SIG-M5 (cell line): ENCODE data around the gene KPNA1.

Experiments
- DNase-seq: peaks from one replicate; lab custom pipeline; 2025; lab: John Stamatoyannopoulos, UW

The KPNA1 gene

GRCh38 chr3:122514123-122515019 lies at the start of gene KPNA1:
KPNA1 (minus strand) TSS chr3:122514939; CDS start chr3:122496565, 18,374 bp downstream.
- peak; percentile 55 for DNase-seq

- DNase-seq = no peak
Observed at GRCh38 chr3:122564155-122564912, 49.6 kb upstream of the KPNA1 start, which contains the start of the genes DTX3L and PARP9. DTX3L (plus strand) TSS chr3:122564338; CDS start chr3:122564427, 89 bp downstream. PARP9 (minus strand) TSS chr3:122564300; CDS start chr3:122559620, 4,680 bp downstream.

- no peak for DNase-seq
Observed at GRCh38 chr3:122563717-122564025, 48.9 kb upstream of the KPNA1 start.

GRCh38 chr3:122562923-122563716 lies 48.4 kb upstream of the KPNA1 start:
- DNase-seq = no peak

GRCh38 chr3:122560680-122561079 lies 45.9 kb upstream of the KPNA1 start:
- no peak for DNase-seq

DNA sequence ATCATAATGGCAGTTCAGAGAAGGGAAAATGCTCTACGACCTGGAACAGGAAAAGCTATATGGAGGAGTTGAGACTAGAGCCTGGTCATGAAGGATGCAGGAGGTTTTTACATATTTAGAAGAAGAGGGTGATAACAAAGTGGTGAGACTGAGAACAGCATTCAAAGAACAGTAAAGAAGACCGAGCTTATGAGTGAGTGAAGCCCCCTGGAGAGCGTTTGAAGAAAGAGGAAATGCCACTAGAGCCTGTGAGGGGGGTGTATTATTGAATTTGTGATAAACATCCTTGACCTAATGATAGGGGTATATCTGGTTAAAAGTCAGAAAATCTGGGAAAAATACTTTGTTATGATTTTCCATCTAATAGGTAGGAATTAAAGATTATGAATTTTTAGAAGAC lies 45.2 kb upstream of the KPNA1 start:
- DNase-seq = no peak

GRCh38 chr3:122558605-122559004 lies 43.9 kb upstream of the KPNA1 start:
- DNase-seq = no peak

GRCh38 chr3:122557356-122557755 lies 42.6 kb upstream of the KPNA1 start:
- DNase-seq = no peak

DNA sequence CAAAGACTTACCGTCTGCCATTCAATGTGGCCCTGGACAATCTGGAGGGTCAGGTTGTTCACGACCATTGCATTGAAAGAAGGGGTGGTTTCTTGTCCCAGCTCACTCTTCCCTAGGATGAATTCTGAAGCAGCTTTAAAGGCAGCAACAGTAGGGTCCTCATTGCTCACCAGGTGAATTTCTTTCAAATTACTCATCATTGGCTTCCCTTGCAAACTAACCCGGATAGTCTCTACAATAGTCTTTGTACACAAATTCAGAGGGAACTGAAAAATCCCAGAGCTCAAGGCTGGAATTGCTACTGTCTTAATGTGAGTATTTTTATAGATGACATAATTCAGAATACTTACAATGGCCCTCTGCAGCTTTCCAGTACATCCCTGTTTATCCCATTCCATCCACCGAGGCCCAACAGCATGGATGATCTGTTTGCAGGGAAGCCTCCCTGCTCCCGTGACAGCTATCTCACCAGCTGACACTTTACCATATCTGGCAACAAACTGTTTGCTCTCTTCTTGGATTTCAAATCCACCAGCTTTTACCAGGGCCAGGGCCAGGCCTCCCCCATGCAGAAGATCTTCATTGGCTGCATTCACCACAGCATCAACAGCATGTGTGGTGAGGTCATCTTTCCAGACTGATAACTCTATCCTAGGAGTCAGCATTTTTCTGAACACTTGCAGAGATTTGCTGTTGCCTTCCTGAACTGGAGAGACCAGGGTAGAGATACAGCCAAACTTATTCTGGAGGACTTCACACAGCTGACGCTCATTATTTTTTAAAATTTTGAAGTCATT lies 40.7 kb upstream of the KPNA1 start:
- DNase-seq = no peak

- DNase-seq = no peak
Observed at GRCh38 chr3:122553171-122553570, 38.4 kb upstream of the KPNA1 start.

DNA sequence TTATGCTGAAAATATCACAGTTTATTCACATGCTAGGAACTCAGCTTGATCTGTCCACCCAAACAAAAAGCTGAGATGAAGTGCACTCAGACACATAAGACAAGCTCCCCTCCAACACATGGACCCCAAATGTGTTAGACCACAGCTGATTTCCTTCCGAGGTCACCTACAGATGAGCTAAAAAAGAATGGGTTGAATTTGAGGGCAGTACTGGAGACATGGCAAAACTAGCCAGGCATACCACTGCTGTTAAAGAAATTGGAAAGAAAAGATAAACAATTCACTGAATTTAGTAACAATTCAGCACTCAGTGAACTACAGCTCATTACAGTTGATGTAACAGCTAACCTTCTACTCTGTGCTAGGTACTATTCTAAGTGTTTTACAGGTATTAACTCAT lies 33.9 kb upstream of the KPNA1 start:
- DNase-seq = no peak

DNA sequence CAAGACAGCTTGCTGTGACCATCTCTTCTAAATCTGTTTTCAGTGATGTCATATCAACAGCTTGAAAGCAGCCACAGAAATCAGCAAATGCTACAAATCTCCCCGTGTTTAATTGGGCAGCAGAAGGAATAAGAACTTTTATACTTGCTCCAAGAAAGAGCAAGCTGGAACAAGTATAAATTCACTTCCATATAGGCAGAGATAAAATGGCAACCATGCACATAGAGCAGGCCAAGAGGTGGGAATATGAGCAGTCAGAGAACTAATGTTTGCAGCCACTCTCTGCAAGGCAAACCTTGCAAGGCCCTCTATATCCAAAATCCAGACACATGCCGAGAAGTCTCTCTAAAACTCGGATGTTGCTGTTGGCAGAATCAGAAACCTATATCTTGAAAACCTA lies 33.3 kb upstream of the KPNA1 start:
- DNase-seq = no peak

DNA sequence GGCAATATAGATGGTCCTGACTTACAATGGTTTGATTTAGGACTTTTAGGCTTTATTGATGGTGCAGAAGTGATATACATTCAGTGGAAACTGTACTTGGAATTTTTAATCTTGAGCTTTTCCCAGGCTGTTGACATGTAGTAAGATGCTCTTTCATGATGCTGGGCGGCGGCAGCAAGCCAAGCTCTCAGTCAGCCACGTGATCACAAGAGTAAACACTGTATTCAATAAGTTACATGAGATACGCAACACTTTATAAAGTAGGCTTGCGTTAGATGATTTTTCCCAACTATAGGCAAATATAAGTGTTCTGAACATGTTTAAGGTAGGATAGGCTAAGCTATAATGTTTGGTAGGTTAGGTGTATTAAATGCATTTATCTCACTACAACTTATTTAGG lies 31.4 kb upstream of the KPNA1 start:
- DNase-seq = no peak

DNA sequence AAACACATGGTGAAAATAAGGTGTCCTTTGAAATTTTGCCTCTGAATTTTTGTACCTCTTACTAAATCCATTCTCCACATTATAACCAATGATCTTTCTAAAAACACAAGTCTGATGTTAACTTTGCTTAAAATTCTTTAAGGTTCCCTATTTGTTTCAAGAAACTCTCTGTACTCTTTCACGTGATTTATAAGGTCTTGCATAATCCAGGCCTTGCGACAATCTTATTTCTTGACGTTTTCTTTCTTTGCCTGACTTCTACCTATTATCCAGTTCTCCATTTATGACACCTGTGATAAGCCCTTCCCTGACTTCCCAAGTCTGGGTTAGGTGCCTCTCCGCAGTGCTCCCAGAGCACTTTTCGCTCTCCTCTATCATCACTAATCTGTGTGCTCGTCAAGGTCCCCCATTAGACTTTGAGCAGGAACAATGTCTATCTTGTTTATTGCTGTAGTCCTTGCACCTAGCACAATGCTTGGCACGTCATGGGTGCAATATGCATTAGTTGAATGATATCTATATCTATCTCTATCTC lies 24.3 kb upstream of the KPNA1 start:
- DNase-seq = peak; percentile 53

GRCh38 chr3:122536632-122537001 lies 21.9 kb upstream of the KPNA1 start:
- no peak for DNase-seq

- no peak for DNase-seq
Observed at GRCh38 chr3:122535964-122536631, 21.4 kb upstream of the KPNA1 start.

DNA sequence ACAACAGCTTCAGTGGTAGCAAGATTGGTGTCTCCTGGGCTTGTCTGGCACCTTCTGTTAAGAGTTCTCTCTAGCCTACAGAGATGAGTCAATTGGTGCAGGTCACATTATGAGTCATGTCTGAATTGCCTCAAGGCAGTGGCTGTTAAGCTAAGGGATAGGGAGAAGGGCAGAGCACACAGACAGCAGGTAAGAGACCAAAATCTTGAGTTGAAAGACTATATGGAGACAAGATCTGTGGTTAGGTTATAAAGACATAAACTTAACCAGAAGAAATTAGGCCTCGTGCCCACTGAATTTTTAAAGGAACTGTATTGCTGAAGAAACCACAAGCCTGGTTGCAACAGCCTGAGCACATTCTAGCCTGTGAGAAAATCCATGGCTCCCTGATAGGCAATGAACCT lies 19.2 kb upstream of the KPNA1 start:
- peak; percentile 72 for DNase-seq

DNA sequence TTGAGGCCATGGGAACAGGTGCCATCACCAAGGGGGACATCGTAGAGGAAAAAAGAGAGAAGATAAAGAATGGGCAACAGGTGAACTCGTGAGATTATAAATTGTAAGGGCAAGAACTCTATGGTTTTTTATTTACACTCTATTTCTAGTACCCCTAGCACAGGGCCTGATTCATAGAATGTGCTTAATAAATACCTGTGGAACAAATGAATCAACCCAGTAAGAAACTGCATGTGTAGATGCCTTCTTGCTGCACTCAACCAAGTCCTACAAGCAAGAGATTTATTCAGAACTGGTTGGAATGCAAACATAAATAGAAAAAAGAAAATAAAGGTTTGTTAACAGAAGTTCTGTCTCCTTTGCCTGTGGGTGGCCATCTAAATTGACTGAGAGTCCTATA lies 18.7 kb upstream of the KPNA1 start:
- no peak for DNase-seq

GRCh38 chr3:122530164-122530563 lies 15.4 kb upstream of the KPNA1 start:
- DNase-seq = no peak

- DNase-seq = no peak
Observed at GRCh38 chr3:122523317-122523716, 8.6 kb upstream of the KPNA1 start.

- DNase-seq = no peak
Observed at GRCh38 chr3:122520861-122521260, 6.1 kb upstream of the KPNA1 start.
